Measurements from ENCODE around the gene PROK1. TPM values are rescaled to one million over a fixed set of nuclear protein-coding genes. Genes with fewer than 3 reads are reported as not detected.

The PROK1 gene
- polyA plus RNA-seq, 1 experiment: not detected

DNA sequence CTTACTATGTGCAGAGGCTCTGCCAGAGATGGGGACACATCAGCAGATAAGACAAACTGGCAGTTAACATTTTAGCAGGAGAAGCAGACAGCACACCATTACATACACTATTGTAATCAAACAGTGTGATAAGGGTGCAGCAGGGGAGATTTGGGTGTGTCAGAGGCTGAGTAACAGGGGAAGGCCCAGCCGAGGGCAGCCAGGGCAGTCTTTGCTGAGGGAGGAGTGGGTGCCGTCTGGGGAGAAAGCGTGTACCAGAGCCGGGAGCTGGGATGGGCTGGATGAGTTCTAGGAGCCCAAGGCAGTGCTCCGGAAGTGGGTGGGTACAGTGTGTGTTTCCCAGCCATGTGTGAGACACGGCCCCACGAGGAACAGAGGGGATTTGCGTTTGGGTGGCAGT is 36.8 kb downstream of the PROK1 start:
- no peak overlapping the region for H3K27ac ChIP-seq (ENCODE audit: low read depth, low read length)
- H3K4me3 ChIP-seq (ENCODE audit: low read depth, low read length): no peak overlapping the region
- H3K9me3 ChIP-seq (ENCODE audit: control insufficient read depth, insufficient read depth, low read length): no peaks in the 10 kb centered on the region
- CTCF ChIA-PET: interaction anchor here (4.5 kb wide), 1 partner anchor 8 kb away, joined by 33 read pairs; no protein-coding TSS in a partner anchor
- DNase-seq (ENCODE audit: low read depth, low spot score): no peak
- H3K27me3 ChIP-seq (ENCODE audit: control insufficient read depth, insufficient read depth, low read length): peaks cover 19% of the 10 kb centered on the region
- TF ChIP-seq, protein P1, sequence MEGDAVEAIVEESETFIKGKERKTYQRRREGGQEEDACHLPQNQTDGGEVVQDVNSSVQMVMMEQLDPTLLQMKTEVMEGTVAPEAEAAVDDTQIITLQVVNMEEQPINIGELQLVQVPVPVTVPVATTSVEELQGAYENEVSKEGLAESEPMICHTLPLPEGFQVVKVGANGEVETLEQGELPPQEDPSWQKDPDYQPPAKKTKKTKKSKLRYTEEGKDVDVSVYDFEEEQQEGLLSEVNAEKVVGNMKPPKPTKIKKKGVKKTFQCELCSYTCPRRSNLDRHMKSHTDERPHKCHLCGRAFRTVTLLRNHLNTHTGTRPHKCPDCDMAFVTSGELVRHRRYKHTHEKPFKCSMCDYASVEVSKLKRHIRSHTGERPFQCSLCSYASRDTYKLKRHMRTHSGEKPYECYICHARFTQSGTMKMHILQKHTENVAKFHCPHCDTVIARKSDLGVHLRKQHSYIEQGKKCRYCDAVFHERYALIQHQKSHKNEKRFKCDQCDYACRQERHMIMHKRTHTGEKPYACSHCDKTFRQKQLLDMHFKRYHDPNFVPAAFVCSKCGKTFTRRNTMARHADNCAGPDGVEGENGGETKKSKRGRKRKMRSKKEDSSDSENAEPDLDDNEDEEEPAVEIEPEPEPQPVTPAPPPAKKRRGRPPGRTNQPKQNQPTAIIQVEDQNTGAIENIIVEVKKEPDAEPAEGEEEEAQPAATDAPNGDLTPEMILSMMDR (IDR thresholded peaks at IDR 0.05; ENCODE audit: low read depth, low read length): no peak
- POLR2A ChIA-PET: no interaction called here

DNA sequence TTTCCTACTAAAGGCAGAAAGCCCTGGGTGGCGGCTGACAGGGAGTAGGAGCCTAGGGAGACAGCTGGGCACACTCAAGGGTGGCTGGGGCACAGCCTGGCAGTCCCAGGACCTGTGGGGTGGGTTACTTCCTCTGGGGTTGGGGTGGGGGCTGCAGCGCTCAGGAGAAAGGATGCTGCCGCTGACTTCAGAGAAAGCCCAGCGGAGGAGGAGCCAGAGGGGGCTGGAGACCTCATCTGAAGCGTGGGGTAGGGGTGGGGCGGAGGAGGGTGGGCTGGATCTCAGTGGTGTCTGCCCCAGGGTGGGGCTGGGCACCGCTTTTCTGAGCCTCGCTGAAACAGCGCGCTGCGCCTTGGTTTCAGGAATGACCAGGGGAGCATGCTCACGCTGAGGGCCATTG is 37.2 kb downstream of the PROK1 start:
- ChIA-PET POLR2A (no interaction called here), CTCF (interaction anchor here (4.5 kb wide), 1 partner anchor 8 kb away, joined by 33 read pairs; no protein-coding TSS in a partner anchor)
- Histone ChIP-seq H3K9me3 (ENCODE audit: control insufficient read depth, insufficient read depth, low read length) (no peaks in the 10 kb centered on the region), H3K27me3 (ENCODE audit: control insufficient read depth, insufficient read depth, low read length) (peaks cover 16% of the 10 kb centered on the region), H3K27ac (ENCODE audit: low read depth, low read length) (no peak overlapping the region), H3K4me3 (ENCODE audit: low read depth, low read length) (no peak overlapping the region)
- DNase-seq (ENCODE audit: low read depth, low spot score): no peak
- TF ChIP-seq, protein P1 (IDR thresholded peaks at IDR 0.05; ENCODE audit: low read depth, low read length): no peak

DNA sequence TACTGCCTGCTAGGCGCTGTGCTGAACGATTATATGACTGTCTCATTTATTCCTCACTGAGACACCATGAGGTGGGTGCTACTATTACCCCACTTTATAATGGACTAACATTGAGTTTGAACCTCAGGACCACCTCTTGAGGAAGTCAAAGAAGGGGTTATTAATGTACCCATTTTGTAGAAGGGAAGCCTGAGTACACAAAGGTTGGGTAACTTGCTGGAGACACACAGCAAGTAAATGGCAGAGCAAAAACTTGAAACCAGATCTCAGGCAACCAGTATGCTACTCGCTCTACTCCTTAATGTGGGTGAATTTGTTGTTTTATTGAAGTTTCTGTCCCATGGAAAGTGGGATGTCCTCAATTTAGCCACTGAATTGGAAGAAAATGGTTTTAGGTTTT is 37.9 kb downstream of the PROK1 start:
- no peak for DNase-seq (ENCODE audit: low read depth, low spot score)
- H3K9me3 ChIP-seq (ENCODE audit: control insufficient read depth, insufficient read depth, low read length): no peaks in the 10 kb centered on the region
- peaks cover 10% of the 10 kb centered on the region for H3K27me3 ChIP-seq (ENCODE audit: control insufficient read depth, insufficient read depth, low read length)
- no peak overlapping the region for H3K4me3 ChIP-seq (ENCODE audit: low read depth, low read length)
- TF ChIP-seq, protein P1 (IDR thresholded peaks at IDR 0.05; ENCODE audit: low read depth, low read length): no peak
- ChIA-PET CTCF (interaction anchor here (4.5 kb wide), 1 partner anchor 7 kb away, joined by 33 read pairs; no protein-coding TSS in a partner anchor), POLR2A (no interaction called here)
- H3K27ac ChIP-seq (ENCODE audit: low read depth, low read length): no peak overlapping the region

DNA sequence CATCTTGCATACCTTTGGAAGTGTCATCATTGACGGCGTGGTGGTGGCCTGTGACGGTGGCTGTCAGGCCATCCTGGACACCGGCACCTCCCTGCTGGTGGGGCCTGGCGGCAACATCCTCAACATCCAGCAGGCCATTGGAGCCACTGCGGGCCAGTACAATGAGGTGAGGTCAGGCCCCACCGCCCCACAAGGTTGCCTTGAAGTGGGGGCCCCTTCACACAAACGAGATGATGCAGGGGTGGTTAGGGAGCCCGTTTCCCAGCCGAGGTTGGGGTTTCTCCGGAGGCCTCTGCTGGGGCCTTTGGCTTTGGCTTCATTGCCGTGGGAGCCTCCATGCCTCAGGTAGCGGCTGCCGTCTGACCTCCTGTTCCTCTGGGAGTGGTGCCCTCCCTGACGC is 38.5 kb downstream of the PROK1 start:
- TF ChIP-seq, protein P1 (IDR thresholded peaks at IDR 0.05; ENCODE audit: low read depth, low read length): no peak
- POLR2A ChIA-PET: no interaction called here
- H3K27ac ChIP-seq (ENCODE audit: low read depth, low read length): no peak overlapping the region
- CTCF ChIA-PET: interaction anchor here (2.0 kb wide), 1 partner anchor 281 kb away, joined by 8 read pairs; no protein-coding TSS in a partner anchor
- H3K9me3 ChIP-seq (ENCODE audit: control insufficient read depth, insufficient read depth, low read length): no peaks in the 10 kb centered on the region
- no peak overlapping the region for H3K4me3 ChIP-seq (ENCODE audit: low read depth, low read length)
- no peak for DNase-seq (ENCODE audit: low read depth, low spot score)
- H3K27me3 ChIP-seq (ENCODE audit: control insufficient read depth, insufficient read depth, low read length): peaks cover 13% of the 10 kb centered on the region

DNA sequence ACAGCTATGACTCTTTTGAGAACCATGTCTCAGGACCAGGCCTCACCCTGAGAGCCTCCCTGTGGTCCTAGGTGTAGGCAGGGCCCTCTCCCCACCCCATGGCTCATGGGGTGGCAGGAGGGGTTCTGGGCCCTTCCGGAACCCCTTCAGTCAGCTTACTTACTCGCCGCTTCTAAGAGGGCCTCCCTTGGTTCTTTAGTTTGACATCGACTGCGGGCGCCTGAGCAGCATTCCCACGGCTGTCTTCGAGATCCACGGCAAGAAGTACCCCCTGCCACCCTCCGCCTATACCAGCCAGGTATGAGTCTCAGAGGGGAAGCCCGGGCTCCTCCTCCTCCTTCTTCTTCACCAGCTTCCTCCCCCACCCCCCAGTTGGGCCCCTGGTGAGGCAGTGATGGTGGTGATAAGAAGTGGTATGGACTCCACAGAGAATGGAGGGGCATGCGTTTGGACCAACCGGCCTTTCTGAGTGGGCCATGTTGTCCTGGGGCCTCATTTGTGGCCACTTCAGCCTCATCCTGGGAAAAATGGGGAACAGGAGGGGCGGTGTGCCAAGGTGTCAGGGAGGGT is 39.1 kb downstream of the PROK1 start:
- ChIA-PET POLR2A (no interaction called here), CTCF (interaction anchor here (0.5 to 2.0 kb wide), 3 partner anchors 175 to 373 kb away, joined by 3 to 8 read pairs (median 4); no protein-coding TSS in a partner anchor)
- TF ChIP-seq, protein P1 (IDR thresholded peaks at IDR 0.05; ENCODE audit: low read depth, low read length): no peak
- no peak for DNase-seq (ENCODE audit: low read depth, low spot score)
- Histone ChIP-seq H3K27me3 (ENCODE audit: control insufficient read depth, insufficient read depth, low read length) (peaks cover 10% of the 10 kb centered on the region), H3K4me3 (ENCODE audit: low read depth, low read length) (no peak overlapping the region), H3K27ac (ENCODE audit: low read depth, low read length) (no peak overlapping the region), H3K9me3 (ENCODE audit: control insufficient read depth, insufficient read depth, low read length) (no peaks in the 10 kb centered on the region)

All from AG04450 (cell line).